PC-3 (cell line): ENCODE measurements around the gene CACNG1.
"Not testable (repeated sequence)": the region's sequence is repeated elsewhere in the genome, so short reads cannot be mapped to it uniquely, and the experiment has no call there.

ENCODE experiments used
- EZH2phosphoT487 ChIP-seq: fragments of 300-600 bp; sonication (generic); IDR thresholded peaks from 2 replicates; pipeline ENCODE4 v1.6.1; 2018; ENCODE audit warnings: mild to moderate bottlenecking, antibody characterized with exemption, low read length, borderline replicate concordance
- TF ChIP-seq, protein P1 (sequence below): fragments of 300-600 bp; sonication (generic); conservative IDR thresholded peaks from 2 replicates; pipeline ENCODE4 v1.5.1; 2017; ENCODE audit warnings: antibody characterized with exemption, low read depth, mild to moderate bottlenecking, low read length

DNA sequence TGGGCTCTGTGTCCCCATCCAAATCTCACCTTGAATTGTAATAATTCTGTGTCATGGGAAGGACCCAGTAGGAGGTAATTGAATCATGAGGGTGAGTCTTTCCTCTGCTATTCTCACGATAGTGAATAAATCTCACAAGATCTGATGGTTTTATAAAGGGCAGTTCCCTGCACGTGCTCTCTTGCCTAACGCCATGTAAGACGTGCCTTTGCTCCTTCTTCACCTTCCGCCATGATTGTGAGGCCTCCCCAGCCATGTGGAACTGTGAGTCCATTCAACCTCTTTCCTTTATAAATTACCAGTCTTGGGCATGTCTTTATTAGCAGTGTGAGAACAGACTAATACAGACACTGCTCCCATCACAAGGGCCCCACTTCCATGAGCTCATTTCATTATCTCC is 3.2 kb upstream of the CACNG1 start:
- TF ChIP-seq, protein P1, sequence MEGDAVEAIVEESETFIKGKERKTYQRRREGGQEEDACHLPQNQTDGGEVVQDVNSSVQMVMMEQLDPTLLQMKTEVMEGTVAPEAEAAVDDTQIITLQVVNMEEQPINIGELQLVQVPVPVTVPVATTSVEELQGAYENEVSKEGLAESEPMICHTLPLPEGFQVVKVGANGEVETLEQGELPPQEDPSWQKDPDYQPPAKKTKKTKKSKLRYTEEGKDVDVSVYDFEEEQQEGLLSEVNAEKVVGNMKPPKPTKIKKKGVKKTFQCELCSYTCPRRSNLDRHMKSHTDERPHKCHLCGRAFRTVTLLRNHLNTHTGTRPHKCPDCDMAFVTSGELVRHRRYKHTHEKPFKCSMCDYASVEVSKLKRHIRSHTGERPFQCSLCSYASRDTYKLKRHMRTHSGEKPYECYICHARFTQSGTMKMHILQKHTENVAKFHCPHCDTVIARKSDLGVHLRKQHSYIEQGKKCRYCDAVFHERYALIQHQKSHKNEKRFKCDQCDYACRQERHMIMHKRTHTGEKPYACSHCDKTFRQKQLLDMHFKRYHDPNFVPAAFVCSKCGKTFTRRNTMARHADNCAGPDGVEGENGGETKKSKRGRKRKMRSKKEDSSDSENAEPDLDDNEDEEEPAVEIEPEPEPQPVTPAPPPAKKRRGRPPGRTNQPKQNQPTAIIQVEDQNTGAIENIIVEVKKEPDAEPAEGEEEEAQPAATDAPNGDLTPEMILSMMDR, result not testable (repeated sequence)
- not testable (repeated sequence) for TF ChIP-seq EZH2phosphoT487
